OCI-LY7 (cell line): Measurements from ENCODE around the gene TRIP10. TPM values are rescaled to one million over a fixed set of nuclear protein-coding genes. Genes with fewer than 3 reads are reported as not detected.

Source experiments
- BruUV-seq: library from RNA; stranded (reverse); fragments of 400-500 nt; replicated peaks from 2 replicates; lab custom pipeline; 2021; lab: Mats Ljungman, UMichigan
- CTCF ChIA-PET: fragments of 300-600 bp; sonication (Branson Sonifier 250); formaldehyde crosslinking; loops from one replicate; lab custom pipeline; 2022; ENCODE audit warnings: antibody characterized with exemption; ENCODE audit not compliant: unreplicated experiment; lab: Charles Lee
- POLR2A ChIA-PET: fragments of 300-600 bp; sonication (Branson Sonifier 250); formaldehyde crosslinking; loops from one replicate; lab custom pipeline; 2022; ENCODE audit warnings: antibody characterized with exemption; lab: Charles Lee
- DNase-seq: peaks from one replicate; pipeline ENCODE4 v3.0.0-alpha.2; 2015; ENCODE audit warnings: low spot score
- H2AFZ ChIP-seq: fragments of 200-600 bp; sonication (generic), shearing (Covaris generic); 2 replicates; pipeline ENCODE4 v1.6.1; 2014; ENCODE audit warnings: mild to moderate bottlenecking, antibody characterized with exemption, low read length, moderate library complexity
- H3K27ac ChIP-seq: fragments of 200-600 bp; sonication (generic); 2 replicates; pipeline ENCODE4 v1.5.1; 2014; ENCODE audit warnings: mixed run types, low read depth, mild to moderate bottlenecking, moderate library complexity, low read length, inconsistent platforms; ENCODE audit not compliant: poor library complexity, severe bottlenecking
- H3K36me3 ChIP-seq: fragments of 200-600 bp; sonication (generic); 2 replicates; pipeline ENCODE4 v1.6.1; 2014; ENCODE audit warnings: mild to moderate bottlenecking, antibody characterized with exemption, low read length, moderate library complexity, mixed read lengths; ENCODE audit not compliant: insufficient read depth
- H3K4me1 ChIP-seq: fragments of 200-600 bp; sonication (generic); 2 replicates; pipeline ENCODE4 v1.5.1; 2014; ENCODE audit warnings: mild to moderate bottlenecking, low read length; ENCODE audit not compliant: insufficient read depth, poor library complexity, severe bottlenecking
- H3K4me2 ChIP-seq: fragments of 200-600 bp; sonication (generic); 2 replicates; pipeline ENCODE4 v1.6.1; 2014; ENCODE audit warnings: mild to moderate bottlenecking, low read length
- H3K4me3 ChIP-seq: fragments of 200-600 bp; sonication (generic); 2 replicates; pipeline ENCODE4 v1.5.1; 2014; ENCODE audit warnings: mild to moderate bottlenecking, low read depth, low read length; ENCODE audit not compliant: poor library complexity, severe bottlenecking
- H3K79me2 ChIP-seq: fragments of 200-600 bp; sonication (generic); 2 replicates; pipeline ENCODE4 v1.6.1; 2016; ENCODE audit warnings: low read depth, mild to moderate bottlenecking, low read length, moderate library complexity, mixed read lengths; ENCODE audit not compliant: insufficient read depth
- H3K9me2 ChIP-seq: fragments of 200-600 bp; sonication (generic); 2 replicates; pipeline ENCODE4 v1.6.1; 2016; ENCODE audit warnings: mild to moderate bottlenecking, low read length, mixed read lengths; ENCODE audit not compliant: insufficient read depth
- H3K9me3 ChIP-seq: fragments of 200-600 bp; sonication (generic); 2 replicates; pipeline ENCODE4 v1.6.1; 2014; ENCODE audit warnings: mild to moderate bottlenecking, mixed run types, low read length, mixed read lengths
- H4K20me1 ChIP-seq: fragments of 200-600 bp; sonication (generic); 2 replicates; pipeline ENCODE4 v1.6.1; 2014; ENCODE audit warnings: mild to moderate bottlenecking, antibody characterized with exemption, low read length, moderate library complexity, mixed read lengths; ENCODE audit not compliant: insufficient read depth
- EZH2phosphoT487 ChIP-seq: fragments of 200-600 bp; sonication (generic); IDR thresholded peaks from 2 replicates; pipeline ENCODE4 v1.6.1; 2018; ENCODE audit warnings: low read depth, borderline replicate concordance, mild to moderate bottlenecking, mixed run types, antibody characterized with exemption, low read length, moderate library complexity, mixed read lengths
- intact Hi-C: fragments of 100-400 bp; cut with micrococcal nuclease; formaldehyde crosslinking; loops from one replicate; pipeline ENCODE4 v1.10.0; 2022; ENCODE audit not compliant: unreplicated experiment
- total RNA-seq, 2 experiments: library from RNA; depleted of rRNA in 1 of 2; stranded (reverse); fragments of >200 nt in 1 of 2; shearing (Covaris generic) in 1 of 2; gene quantifications; 2 replicates each; pipeline ENCODE4 v1.2.3, GENCODE V29; 2014 to 2022
- TF ChIP-seq, protein P1 (sequence below): fragments of 200-600 bp; sonication (generic); conservative IDR thresholded peaks from 2 replicates; pipeline ENCODE4 v1.5.1; 2014; ENCODE audit warnings: mild to moderate bottlenecking, antibody characterized with exemption, low read length, moderate library complexity, mixed read lengths

TRIP10 gene
- total RNA-seq, 2 experiments from 2014 or later: 16.1 to 19.9 TPM

DNA sequence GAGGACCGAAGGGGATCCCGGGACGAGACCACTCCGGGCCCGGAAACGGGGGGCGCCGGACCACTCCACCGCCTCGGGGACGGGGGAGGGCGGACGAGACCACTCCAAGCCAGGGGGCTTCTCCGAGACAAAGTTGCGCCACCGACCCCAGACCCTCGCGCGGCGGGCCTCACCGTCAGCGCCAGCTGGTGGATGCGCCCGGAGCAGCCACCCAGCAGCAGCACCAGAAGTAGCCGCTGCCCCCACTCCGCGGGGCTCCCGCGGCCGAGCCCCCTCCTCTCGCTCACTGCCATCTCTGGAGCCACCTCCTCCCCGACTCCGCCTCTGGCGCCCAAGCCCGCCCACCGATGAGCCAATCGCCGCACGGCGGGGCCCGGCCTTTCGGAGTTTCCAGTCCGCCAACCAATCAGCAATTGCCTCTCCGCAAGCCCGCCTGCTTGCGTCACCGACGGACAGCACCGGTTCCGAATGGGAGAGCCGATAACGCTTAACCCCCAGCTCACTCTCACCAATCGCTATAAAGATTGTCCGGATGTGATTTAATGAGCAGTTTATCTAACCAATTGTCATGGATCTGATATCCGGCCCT, 2.1 kb upstream of the TRIP10 start, which contains the start of gene GPR108:
GPR108 (minus strand) TSS at position 297 of the 589 bp plus-strand sequence; CDS start at position 293, 4 bp downstream.
- Histone ChIP-seq H3K9me2 (no peaks in the 10 kb centered on the region), H3K9me3 (no peaks in the 10 kb centered on the region), H3K4me1 (peaks cover 53% of the 10 kb centered on the region), H3K36me3 (no peaks in the 10 kb centered on the region), H4K20me1 (no peaks in the 10 kb centered on the region), H3K27ac (peak within 1 kb of the TSS; percentile 74), H3K79me2 (peaks cover 13% of the 10 kb centered on the region; the same call in 1 of the 2 replicates), H3K4me3 (peak within 1 kb of the TSS; percentile 83), H3K4me2 (peak within 1 kb of the TSS; percentile 85), H2AFZ (peak within 1 kb of the TSS; percentile 68)
- ChIA-PET POLR2A (interaction anchor here (0.7 to 1.8 kb wide), 4 partner anchors 35 to 126 kb away, joined by 3 to 8 read pairs (median 4); partner anchors contain the start of gene VAV1), CTCF (no interaction called here)
- DNase-seq: peak; percentile 100
- TF ChIP-seq, protein P1, sequence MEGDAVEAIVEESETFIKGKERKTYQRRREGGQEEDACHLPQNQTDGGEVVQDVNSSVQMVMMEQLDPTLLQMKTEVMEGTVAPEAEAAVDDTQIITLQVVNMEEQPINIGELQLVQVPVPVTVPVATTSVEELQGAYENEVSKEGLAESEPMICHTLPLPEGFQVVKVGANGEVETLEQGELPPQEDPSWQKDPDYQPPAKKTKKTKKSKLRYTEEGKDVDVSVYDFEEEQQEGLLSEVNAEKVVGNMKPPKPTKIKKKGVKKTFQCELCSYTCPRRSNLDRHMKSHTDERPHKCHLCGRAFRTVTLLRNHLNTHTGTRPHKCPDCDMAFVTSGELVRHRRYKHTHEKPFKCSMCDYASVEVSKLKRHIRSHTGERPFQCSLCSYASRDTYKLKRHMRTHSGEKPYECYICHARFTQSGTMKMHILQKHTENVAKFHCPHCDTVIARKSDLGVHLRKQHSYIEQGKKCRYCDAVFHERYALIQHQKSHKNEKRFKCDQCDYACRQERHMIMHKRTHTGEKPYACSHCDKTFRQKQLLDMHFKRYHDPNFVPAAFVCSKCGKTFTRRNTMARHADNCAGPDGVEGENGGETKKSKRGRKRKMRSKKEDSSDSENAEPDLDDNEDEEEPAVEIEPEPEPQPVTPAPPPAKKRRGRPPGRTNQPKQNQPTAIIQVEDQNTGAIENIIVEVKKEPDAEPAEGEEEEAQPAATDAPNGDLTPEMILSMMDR: no peak
- no peak for TF ChIP-seq EZH2phosphoT487
- intact Hi-C loops: loop anchor here (1.0 to 5.0 kb wide), 6 partner anchors 36 to 365 kb away; partner anchors contain the start of gene ALKBH7
- BruUV-seq: no TSS peak

DNA sequence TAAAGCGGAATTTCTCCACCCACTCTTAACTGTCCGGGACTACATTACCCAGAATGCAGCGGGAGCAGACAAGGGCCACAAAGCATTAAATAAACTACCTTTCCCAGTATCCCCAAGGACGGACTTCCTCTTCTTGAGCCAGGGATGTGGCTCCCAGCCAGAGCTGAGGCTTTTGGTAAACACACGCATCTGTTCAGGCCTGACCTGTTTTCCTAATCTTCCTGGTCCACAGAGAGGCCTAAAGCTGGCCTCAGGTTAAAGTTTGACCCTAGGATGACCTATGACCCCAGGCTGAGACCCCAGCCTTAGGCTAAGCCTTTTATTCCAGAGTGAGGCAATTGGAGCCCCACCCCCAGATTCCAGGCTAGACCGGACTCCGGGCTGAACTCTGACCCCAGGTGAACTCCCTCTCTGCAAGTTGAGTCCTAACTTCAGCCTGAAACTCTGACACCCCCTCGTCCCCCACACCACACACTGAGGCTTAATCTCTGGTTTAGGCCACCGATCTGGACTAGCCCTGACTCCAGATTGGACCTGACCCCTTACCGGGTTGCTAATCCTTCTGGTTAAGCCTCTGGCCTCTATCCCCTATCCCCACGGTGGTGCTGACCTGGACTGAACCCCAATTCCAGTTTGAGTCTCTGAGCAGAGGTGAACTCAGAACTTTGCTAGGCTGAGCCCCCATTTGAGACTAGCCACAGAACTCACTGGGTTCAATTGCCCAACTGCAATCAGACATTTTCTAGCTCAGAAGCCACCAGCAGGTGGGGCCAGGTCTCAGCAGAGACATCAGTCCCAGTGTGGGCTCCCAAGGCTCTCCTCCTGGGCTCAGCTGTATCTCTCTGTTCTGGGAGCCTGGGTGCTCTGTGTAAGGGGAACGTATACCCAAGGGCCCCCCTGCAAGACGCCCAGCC, 1.4 kb upstream of the TRIP10 start:
- Histone ChIP-seq H2AFZ (peak overlapping the region; percentile 68), H3K79me2 (peaks cover 13% of the 10 kb centered on the region; the same call in 1 of the 2 replicates), H3K4me3 (peak overlapping the region; percentile 58), H3K4me2 (peak overlapping the region; percentile 78), H3K27ac (peak overlapping the region; percentile 74), H3K9me2 (no peaks in the 10 kb centered on the region), H4K20me1 (no peaks in the 10 kb centered on the region), H3K4me1 (peaks cover 53% of the 10 kb centered on the region), H3K36me3 (no peaks in the 10 kb centered on the region), H3K9me3 (no peaks in the 10 kb centered on the region)
- ChIA-PET POLR2A (interaction anchor here (0.7 to 1.8 kb wide), 4 partner anchors 34 to 125 kb away, joined by 3 to 8 read pairs (median 4); partner anchors contain the start of gene VAV1), CTCF (interaction anchor here (0.7 kb wide), 1 partner anchor 125 kb away, joined by 4 read pairs; no protein-coding TSS in a partner anchor)
- no TSS peak for BruUV-seq
- DNase-seq: peak; percentile 95
- intact Hi-C loops: loop anchor here (1.0 to 5.0 kb wide), 10 partner anchors 15 to 365 kb away; partner anchors contain the start of genes ALKBH7 and SH2D3A
- TF ChIP-seq, protein P1: peak; percentile 99
- no peak for TF ChIP-seq EZH2phosphoT487
